GM21723 (cell line): ENCODE results near the gene PREX1.

ENCODE experiments used
- ATAC-seq: cut with Tn5 transposase; IDR thresholded peaks from one replicate; pipeline ENCODE4 v1.9.1; 2021; ENCODE audit warnings: mild to moderate bottlenecking, moderate library complexity; ENCODE audit not compliant: unreplicated experiment

The PREX1 gene

DNA sequence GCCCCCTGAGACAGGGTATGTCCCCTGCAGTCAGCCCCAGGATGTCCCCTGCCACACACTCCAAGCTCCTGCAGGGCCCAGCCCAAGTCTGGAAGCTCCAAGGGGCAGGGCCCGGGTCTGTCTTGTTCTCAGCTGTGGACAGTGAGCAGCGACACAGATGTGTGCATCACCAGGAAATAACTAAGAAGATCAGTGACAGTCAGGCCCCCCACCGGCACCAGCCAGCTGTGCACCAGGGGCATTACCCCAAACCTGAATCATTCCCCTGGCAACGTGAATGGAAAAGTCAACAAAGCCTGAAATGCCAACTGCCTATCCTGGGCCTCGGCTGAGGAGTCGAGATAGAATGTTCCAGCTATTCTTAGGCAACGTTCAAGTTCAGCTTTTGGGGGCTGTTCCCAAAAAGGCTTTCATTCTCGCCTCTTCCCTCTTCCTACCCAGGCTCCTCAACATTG lies 105.0 kb downstream of the PREX1 start:
- ATAC-seq: no peak

- no peak for ATAC-seq
These were observed 105.6 kb downstream of the PREX1 start for GRCh38 chr20:48722002-48722731.

- ATAC-seq: no peak
These were observed 106.3 kb downstream of the PREX1 start for GRCh38 chr20:48721324-48722001.

DNA sequence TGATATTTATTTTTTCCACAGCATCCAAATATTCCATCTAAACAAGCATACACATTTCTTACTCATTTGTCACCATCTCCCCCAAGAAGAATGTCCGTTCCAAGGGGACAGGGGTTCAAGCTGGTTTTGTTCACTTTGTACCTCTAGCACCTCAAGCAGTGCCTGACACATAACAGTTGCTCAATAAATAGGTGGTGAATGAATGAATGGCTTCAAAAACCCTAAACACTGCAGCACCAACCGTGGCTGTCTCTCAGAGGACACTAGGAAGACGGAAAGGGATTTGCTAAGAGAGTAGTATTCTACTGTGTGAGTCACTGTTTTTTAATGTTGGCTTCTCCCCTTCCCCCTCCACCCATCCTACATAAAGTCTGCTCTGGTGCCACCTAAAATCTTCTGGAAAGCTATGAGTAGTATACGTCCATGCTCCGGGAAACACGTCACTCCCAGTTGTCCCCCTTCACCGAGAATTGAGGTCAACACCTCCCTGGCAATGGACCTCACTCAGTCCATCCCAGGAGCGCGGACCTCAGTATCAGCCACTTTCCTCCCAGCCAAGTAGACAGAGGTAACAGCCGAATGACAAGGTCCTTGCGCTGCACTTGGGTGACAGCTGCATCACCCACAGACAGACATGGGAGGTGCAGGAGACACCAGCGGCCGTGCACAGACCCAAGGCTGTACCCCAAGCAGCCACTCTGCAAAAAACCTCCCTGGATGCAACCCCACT lies 107.4 kb downstream of the PREX1 start:
- ATAC-seq: no peak

DNA sequence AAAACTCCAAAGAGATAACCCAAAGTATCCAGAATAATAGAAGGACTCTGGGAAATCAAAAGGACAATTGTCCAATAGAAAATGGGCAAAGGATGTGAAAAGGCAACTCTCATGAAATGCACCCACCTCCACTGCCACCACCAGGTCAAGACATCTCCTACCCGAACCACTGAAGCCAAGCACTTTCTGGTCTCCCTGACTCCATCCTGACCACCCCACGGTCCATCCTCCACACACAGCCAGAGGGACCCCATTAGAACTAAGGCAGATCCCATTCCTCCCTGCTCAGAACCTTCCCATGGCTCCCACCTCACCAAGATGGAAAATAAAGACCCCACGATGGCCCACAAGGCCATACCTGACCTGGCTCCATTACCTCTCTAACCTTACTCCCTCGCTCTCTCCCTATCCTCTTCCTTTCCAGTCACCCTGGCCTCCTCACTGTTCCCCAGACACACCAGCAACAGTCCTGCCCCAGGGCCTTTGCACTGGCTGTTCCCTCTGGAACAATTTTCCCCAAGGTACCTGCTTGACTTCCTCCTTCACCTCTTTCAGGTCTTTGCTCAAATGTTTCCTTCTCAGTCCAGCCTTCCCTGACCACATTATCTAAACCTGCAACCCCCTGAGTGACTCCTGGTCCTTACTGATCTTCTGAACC lies 108.1 kb downstream of the PREX1 start:
- no peak for ATAC-seq

GRCh38 chr20:48718786-48719578 lies 108.8 kb downstream of the PREX1 start:
- ATAC-seq: no peak

- no peak for ATAC-seq
These were observed 110.0 kb downstream of the PREX1 start for GRCh38 chr20:48717680-48718223.

DNA sequence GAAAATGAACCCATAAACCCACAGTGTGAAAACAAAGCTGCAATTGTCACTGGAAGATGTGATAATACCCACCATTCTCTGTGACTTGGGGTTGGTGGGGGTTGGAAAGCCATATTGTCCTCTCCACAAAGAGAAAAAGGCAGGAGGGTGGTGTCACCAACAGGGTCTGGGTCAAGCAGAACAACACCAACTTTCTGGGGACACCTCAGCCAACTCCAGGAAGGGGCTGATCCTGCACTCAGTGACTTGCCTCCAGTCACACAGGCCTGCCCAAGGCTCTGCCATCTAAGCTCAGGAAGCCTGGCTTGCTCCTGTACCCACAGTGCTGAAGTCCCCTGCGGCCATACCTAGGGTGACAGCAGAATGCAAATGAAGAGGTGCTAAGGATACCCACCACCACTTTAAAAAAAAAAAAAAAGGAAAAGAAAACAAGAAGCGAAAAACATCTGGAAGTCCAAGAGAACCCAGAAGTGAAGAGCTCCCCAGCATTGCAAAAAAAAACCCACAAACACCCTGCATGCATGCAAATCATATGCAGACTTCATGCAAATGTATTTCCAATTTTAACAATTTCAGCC lies 110.6 kb downstream of the PREX1 start:
- ATAC-seq: no peak

DNA sequence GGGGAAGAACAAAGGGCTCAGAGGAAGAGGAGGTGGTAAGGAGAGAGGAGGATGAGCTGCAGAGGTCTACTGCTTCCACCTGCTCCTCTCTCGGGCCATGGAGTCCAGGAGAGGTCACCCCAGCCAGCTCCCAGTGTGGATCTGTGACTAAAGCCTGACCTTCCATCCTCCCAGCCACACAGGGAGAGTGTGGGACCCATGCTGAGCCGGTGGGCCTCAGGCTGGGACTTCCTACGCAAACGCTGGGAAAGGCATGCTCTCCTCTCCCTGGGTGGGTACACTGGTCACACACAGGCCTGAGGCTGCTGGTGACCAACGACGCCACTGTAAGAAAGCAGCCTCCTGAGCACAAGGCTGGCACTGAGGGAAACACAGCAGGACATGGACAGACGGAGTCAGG lies 111.3 kb downstream of the PREX1 start:
- no peak for ATAC-seq

- no peak for ATAC-seq
These were observed 111.7 kb downstream of the PREX1 start for GRCh38 chr20:48716086-48716485.

- ATAC-seq: no peak
These were observed 113.0 kb downstream of the PREX1 start for GRCh38 chr20:48714764-48715163.

GRCh38 chr20:48711696-48712464 lies 115.9 kb downstream of the PREX1 start:
- no peak for ATAC-seq

GRCh38 chr20:48711044-48711428 lies 116.8 kb downstream of the PREX1 start:
- no peak for ATAC-seq

- no peak for ATAC-seq
These were observed 117.3 kb downstream of the PREX1 start for GRCh38 chr20:48710341-48711043.

GRCh38 chr20:48709744-48710143 lies 118.1 kb downstream of the PREX1 start:
- ATAC-seq: no peak

GRCh38 chr20:48709058-48709691 lies 118.6 kb downstream of the PREX1 start:
- ATAC-seq: no peak

DNA sequence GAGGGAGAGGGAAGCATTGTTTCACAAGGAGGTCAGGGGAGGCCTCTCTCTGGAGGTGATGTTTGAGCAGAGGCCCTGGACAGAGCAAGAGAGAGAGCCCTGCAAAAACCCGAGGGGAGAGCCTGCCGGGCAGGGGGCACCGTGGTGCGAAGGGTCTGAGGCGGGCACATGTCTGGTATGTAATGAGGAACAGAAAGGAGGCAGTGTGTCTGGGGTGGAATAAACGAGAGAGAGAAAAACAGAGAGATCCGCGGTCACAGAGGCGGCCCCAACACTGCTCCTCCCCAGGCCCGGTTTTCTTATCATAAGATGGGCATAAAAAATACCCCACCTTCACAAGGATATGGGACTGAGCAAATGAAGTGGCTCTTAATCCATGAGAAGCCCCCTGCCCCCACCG lies 119.2 kb downstream of the PREX1 start:
- ATAC-seq: no peak

- ATAC-seq: no peak
These were observed 119.7 kb downstream of the PREX1 start for GRCh38 chr20:48708116-48708515.
